ENCODE results near the gene GRM2. TPM values are rescaled to one million over a fixed set of nuclear protein-coding genes. Genes with fewer than 3 reads are reported as not detected.

Gene GRM2
- total RNA-seq, 1 experiment from 2014 or later, result not detected

GRCh38 chr3:51705276-51706020 is 1.4 kb upstream of the GRM2 start:
- DNase-seq (ENCODE audit: low spot score), result no peak

DNA sequence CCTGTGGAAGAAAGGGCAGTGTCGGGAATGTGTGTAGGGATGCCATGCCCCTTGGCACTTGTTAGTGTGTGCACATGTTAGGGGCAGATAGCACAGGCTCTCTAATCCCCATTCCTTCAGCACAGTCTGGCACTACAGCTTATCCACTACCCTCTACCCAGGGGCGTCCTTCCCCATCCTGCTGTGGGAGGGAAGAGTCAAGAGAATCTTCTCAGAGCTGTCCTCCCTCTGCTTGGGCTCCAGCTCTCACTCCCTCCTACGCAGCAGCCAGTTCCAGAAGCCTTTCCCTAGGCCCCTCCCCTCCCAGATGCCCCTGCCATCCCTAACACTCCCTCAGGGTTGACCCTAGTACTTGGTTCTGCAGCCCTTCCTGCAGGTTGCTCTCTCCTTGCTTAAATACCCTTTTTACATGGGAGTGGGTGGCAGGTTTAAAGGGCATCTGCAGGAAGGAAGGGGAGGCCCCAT is 815 bp upstream of the GRM2 start:
- no peak for DNase-seq (ENCODE audit: low spot score)

DNA sequence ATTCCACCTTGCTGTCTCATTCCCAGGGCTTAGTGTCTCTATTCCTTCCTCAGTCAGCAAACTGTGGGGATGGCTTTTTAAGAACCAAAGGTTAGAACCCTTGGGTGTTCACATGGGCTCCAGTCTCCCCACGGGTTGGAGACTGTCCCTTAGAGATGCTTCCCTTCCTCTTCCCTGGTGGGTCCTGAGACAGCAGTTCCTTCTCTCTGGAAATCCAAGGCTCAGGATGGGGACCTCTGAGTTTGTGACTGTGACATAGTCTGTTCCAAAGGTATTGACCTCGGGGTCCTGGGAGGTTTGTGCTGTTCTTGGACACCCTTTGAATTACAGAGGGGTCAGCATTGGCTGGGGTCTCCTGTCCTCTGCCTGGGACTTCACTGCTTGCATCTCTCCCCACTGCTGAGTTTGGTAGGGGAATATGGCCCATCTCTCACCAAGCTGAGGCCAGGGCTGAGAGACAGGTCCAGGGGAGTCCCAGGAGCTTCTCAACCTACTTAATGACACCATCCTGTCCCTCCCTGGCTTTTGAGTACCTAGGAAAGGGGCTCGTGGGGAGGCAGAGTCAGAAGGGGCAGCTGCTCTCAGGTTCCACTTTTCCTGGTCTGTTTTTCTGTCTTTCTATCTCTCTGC is 1.5 kb downstream of the GRM2 start:
- no peak for DNase-seq (ENCODE audit: low spot score)

- no peak for DNase-seq (ENCODE audit: low spot score)
Observed at GRCh38 chr3:51709004-51709420, 2.1 kb downstream of the GRM2 start.

DNA sequence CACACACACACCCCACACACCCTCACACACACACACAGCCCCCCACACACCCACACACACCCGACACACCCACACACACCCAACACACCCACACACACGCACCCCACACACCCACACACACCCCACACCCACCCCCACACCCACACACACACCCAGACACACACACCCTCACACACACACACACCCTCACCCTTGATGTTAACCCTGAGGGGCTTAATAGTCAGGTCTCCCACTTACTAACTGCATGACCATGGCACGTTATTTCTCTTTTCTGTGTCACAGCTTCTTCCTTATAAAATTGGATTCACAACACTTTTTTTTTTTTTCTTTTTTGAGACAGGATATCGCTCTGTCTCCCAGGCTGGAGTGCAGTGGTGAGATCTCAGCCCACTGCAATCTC is 2.8 kb downstream of the GRM2 start:
- no peak for DNase-seq (ENCODE audit: low spot score)

DNA sequence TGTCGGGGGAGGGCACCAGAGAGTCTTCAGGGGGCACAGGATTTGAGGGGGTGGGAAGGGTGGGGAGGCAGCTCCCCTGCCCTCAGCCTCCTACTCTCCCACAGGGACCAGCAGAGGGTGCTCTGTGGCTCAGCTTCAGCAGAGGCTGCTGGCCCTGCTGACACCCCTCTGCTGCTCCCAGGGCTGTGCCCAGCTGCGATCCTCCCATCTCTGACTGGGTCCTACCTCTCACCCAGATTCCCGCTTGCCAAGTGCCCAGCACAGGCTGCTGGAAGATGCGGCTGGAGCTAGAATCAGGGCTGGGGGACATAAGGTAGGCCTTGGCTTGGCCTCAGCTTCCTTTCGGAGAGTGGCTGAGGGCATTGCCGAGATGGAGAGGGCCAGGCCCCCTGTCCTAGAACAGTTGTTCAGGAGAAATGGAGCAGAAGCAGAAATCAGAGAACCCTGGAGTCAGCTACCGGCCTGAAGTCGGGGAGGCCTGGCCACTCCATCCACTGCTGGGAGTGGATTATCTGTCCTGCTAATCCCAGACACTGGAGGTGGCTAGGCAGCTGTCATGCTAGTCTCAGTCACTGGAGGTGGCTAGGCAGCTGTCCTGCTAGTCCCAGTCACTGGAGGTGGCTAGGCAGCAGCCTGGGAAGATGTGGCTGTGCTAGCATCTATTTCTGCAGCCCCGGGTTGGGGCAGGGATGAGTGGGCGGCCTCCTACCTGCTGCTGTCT is 3.9 kb downstream of the GRM2 start:
- no peak for DNase-seq (ENCODE audit: low spot score)

DNA sequence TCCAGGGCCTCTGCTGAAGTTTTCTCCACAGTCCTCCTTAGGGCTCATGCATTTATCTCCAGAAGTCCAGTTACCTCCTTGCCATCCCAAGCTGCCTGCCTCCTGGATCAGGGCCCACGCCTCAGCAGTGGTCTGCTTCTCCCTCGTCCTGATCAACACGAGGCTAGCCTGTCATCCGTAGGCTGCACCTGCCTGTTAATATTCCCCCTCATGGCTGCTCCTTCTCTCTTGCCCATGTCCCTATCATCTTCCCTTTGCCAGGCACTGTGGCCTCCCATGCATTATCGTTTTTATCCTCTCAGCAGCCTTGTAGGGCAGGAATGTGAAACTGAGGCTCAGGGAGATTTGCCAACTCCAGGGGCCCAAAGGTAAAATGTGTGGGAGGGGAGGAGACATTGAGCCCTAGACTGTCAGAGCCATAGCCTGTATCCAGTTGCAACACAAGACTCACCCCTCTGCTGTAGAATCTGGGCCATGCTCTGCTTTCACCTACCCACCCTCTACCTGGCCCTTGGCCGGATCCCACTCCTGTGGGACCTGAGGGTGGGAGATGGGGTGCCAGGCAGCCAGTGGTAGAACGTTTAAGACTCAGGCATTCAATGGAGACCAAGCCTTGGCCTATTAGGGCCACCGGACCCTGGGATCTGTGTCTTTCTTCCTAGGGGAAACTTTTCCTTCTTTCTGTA is 4.6 kb downstream of the GRM2 start:
- no peak for DNase-seq (ENCODE audit: low spot score)

GRCh38 chr3:51712038-51712420 is 5.2 kb downstream of the GRM2 start:
- no peak for DNase-seq (ENCODE audit: low spot score)

DNA sequence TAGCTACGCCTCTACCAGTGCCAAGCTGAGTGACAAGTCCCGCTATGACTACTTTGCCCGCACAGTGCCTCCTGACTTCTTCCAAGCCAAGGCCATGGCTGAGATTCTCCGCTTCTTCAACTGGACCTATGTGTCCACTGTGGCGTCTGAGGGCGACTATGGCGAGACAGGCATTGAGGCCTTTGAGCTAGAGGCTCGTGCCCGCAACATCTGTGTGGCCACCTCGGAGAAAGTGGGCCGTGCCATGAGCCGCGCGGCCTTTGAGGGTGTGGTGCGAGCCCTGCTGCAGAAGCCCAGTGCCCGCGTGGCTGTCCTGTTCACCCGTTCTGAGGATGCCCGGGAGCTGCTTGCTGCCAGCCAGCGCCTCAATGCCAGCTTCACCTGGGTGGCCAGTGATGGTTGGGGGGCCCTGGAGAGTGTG is 5.7 kb downstream of the GRM2 start:
- DNase-seq (ENCODE audit: low spot score), result no peak

GRCh38 chr3:51712963-51713362 is 6.1 kb downstream of the GRM2 start:
- no peak for DNase-seq (ENCODE audit: low spot score)

GRCh38 chr3:51715231-51715976 is 8.5 kb downstream of the GRM2 start:
- no peak for DNase-seq (ENCODE audit: low spot score)

- DNase-seq (ENCODE audit: low spot score), result no peak
Observed at GRCh38 chr3:51715977-51716294, 9.1 kb downstream of the GRM2 start.

GRCh38 chr3:51716805-51717204 is 9.9 kb downstream of the GRM2 start:
- no peak for DNase-seq (ENCODE audit: low spot score)

DNA sequence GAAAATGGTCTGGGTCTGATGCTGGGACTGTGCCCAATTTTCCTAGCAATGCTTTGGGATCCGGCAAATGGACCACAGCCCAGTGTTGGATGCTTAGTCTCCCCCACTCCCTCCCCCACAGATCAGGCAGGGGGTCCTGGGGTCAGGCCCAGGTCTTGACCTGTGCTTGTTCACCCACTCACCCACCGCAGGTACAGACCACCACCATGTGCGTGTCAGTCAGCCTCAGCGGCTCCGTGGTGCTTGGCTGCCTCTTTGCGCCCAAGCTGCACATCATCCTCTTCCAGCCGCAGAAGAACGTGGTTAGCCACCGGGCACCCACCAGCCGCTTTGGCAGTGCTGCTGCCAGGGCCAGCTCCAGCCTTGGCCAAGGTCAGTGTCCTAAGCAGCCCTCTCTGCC is 10.6 kb downstream of the GRM2 start:
- no peak for DNase-seq (ENCODE audit: low spot score)

- no peak for DNase-seq (ENCODE audit: low spot score)
Observed at GRCh38 chr3:51717947-51718346, 11.1 kb downstream of the GRM2 start.

- DNase-seq (ENCODE audit: low spot score), result peak; percentile 45
Observed at GRCh38 chr3:51718547-51719409, 11.9 kb downstream of the GRM2 start.

GRCh38 chr3:51719410-51720025 is 12.7 kb downstream of the GRM2 start:
- DNase-seq (ENCODE audit: low spot score), result no peak

DNA sequence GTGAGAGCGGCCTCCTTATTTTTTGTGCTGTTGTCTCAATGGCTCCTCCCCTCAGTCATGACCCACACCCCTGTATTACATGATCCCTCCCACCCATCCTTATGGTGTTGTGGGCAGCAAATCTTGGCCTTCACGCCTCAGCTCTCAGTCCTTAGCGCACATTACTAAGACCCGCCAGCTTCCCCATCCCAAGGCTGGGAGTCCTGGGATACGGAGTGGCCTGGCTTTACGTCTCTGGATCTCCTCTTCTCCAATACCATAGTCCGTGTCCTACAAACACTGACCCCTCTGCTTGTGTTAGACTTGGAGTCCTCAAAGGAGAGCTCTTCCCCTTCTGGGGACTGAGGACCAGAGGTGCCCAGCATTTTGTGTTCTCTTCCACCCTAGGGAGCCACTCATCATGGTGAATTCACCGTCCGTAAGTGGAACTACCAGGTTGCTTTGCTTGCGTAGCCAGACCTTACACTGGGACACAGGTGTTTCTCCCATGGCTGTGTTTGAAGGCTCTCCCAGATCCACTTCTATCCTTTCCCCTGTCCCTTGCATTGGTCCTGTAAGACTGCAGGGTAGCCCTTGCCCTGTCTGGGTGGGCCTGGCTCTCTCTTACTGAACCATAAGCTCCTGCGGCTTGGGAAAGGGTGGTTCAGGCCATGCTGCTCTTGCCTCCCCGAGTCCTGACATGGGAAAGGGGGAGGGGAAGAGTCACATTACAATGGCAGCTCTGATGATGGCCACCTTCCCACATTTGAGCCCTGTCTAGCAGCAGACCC is 13.6 kb downstream of the GRM2 start:
- no peak for DNase-seq (ENCODE audit: low spot score)

- no peak for DNase-seq (ENCODE audit: low spot score)
Observed at GRCh38 chr3:51721062-51721745, 14.3 kb downstream of the GRM2 start.
